Activated T-cell treated with anti-CD3 and anti-CD28 coated beads, Interleukin-2, amount 50 U/mL, for 48 hours (primary cell): ENCODE measurements around the gene RIPOR2.
A peak's percentile ranks its signal among the peaks of the same experiment; 100 is the strongest.

ENCODE experiments used
- DNase-seq, 2 experiments: peaks; one replicate each; pipeline ENCODE4 v3.0.0-alpha.2; 2020

RIPOR2 gene

DNA sequence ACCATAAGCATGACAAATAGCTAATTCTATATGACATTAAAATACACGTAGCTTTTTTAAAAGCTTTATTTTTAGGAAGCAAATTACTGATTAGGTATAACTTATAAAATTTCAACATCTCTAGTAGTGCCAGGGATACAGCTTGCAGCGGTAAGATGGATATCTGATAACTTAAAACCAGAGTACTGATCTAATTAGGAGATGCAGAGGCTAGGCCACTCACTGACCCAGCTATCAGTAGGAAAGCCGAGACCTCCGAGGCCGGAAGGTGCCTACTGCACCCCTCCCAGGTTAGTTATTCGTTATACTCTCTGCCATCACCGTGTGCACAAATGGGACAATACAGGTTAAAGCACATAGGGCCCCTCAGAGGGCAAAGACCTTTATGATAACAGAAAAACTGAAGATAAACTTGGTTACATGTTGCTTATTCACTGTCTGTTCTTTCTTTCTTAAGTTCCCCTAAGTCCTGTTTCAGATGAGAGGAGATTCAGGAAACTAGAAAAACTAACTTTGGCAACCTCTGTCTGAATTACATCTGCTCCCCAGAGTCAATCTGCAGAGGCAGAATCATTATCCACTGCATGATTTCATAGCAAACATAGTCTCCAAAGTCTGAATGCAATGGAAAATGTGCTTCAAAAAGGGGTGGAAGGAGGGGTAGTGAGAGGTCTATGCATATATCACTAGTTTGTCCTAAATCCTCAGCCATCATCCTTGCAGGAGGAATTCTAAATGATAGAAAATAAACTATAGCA, 60.8 kb downstream of the RIPOR2 start:
- DNase-seq: no peak

- no peak for DNase-seq
Observed at GRCh38 chr6:24874128-24874527, 61.6 kb downstream of the RIPOR2 start.

GRCh38 chr6:24872779-24873178, 63.0 kb downstream of the RIPOR2 start:
- DNase-seq: no peak

DNA sequence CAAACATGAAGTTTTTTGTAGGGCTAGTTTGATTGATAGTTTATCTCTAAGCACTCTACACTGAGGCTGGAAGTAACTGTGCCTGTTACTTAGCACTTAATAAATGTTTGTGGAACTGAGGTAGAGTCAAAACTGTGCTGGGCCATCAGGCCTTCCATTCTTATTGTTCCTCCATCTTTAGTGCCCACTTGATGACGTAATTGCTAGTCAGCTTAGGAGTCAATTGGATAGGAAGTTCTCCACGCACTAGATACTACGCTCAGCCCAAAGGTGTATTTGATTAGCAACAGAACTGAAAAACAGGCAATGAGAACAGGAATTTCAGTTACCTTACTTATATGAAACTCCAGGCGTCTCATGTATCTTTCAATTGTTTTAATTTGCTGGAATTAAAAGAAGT, 67.0 kb downstream of the RIPOR2 start:
- no peak for DNase-seq

GRCh38 chr6:24867104-24867703, 68.6 kb downstream of the RIPOR2 start:
- DNase-seq: no peak

DNA sequence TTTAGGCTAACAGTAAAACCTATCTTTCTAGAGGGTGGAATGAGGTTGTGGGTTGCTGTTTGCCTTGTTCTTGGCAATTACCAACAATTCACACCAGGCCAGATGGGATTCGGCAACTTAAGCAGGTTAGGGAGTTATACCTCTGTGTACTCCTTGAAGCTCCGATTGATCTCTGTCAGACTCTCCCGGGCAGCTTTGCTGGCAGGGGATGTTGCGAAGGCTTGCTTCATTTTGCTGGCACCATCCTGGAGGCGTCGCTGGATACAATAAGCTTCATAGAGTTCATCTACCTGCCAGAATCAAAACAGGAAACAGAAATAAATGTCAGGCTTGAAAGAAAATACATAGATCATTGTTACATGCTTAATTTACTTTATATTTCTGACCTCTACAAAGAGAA, 70.6 kb downstream of the RIPOR2 start:
- DNase-seq: no peak

- no peak for DNase-seq
Observed at GRCh38 chr6:24864343-24864742, 71.4 kb downstream of the RIPOR2 start.

- DNase-seq: no peak
Observed at GRCh38 chr6:24861934-24862333, 73.8 kb downstream of the RIPOR2 start.

DNA sequence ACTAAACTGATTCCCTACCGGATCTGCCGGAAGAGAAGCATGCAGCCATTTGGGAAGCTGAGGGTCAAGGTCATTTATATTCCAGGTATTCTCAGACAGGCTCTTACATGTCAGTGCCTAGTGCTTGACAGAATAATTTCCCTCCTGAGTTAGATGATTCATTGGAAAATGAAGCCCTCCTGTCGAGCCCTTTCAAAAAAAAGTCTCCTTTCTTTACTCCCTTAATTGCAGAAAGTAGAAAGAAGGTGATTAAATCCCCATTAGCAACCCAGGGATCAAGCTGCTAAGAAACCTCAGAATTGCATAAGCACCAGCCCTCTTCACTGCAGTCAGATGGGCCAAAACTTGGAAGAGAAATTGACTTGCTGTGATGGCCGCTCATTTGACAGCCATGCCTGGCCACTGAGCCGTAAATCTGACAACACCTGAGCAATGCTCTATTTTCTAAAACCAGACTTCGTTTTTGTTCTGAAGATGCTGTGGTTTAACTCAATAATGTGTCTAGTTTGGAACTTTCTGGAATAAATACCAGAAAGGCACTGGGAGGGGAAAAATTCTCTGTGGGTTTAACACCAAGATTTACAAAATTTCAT, 76.1 kb downstream of the RIPOR2 start:
- no peak for DNase-seq

- no peak for DNase-seq
Observed at GRCh38 chr6:24859132-24859531, 76.6 kb downstream of the RIPOR2 start.

GRCh38 chr6:24858177-24858653, 77.5 kb downstream of the RIPOR2 start:
- no peak for DNase-seq

GRCh38 chr6:24856901-24857670, 78.7 kb downstream of the RIPOR2 start:
- peak; percentile 50 to 56 for DNase-seq

- no peak for DNase-seq
Observed at GRCh38 chr6:24856246-24856599, 79.5 kb downstream of the RIPOR2 start.

GRCh38 chr6:24855395-24856245, 80.1 kb downstream of the RIPOR2 start:
- peak; percentile 59 to 71 for DNase-seq

DNA sequence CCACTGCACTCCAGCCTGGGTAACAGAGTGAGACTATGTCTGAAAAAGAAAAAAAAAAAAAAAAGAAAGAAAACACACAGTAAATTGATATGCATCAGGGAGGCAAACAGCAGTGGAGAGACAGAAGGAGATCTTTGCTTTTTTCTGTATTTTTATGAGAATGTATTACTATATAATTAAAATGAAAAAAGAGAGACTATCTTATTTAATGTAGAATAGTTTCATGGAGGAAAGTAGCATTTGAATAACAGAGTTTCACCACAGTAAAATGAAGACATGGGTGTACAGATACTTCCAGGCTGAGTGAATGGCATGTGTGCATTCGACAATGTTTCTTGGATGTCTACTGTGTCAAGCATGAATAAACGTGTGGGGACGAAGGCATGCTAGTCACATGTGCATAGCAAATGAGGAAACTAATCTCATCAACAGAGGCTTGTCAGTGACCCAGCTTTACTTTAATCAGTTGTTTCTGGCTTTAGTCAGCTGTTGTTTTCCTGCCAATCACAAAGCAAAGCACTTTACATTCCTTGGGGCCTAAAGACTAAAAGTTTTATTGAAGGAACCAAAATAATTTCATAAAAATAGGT, 81.6 kb downstream of the RIPOR2 start:
- DNase-seq: no peak

- DNase-seq: no peak
Observed at GRCh38 chr6:24851086-24851485, 84.7 kb downstream of the RIPOR2 start.

DNA sequence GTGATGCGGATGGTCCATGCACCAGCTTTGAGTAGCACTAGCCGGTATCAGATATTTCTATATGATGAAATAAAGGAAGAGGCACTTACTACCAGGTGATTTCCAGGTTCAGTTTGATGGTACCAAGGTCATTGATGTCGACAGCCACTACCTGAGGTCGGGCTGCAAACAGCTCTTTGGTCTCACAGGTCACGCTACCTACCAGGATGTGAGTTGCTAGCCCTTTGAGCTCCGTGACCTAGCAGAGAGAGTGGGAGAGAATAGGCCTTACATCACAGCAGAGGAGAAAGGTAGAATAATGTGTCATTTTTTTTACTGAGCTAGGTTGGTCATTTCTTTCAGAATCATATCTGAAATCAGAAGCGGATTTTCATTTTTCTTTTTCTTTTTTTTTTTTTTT, 86.0 kb downstream of the RIPOR2 start:
- DNase-seq: no peak

GRCh38 chr6:24848461-24848860, 87.3 kb downstream of the RIPOR2 start:
- DNase-seq: no peak

- DNase-seq: no peak
Observed at GRCh38 chr6:24847402-24847801, 88.4 kb downstream of the RIPOR2 start.

DNA sequence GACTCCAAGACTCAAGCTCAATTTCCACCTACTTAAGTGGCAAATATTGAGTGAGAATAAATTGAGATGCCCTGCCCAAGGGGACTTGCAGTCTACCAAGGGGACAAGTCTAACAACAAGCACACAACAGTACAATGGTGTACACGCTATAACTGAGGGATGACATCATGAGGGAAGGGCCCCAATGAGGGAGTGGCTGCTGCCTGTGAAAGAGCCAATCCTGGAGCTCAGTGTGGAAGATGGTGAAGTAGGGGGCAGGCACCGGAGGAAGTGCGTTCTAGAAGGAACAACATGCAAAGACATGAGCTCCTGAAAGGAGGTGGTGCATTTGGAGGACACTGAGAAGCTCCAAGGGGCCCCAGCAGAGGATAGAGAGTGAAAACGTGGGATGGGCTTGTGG, 90.2 kb downstream of the RIPOR2 start:
- DNase-seq: no peak

GRCh38 chr6:24844903-24845302, 90.9 kb downstream of the RIPOR2 start:
- DNase-seq: no peak

DNA sequence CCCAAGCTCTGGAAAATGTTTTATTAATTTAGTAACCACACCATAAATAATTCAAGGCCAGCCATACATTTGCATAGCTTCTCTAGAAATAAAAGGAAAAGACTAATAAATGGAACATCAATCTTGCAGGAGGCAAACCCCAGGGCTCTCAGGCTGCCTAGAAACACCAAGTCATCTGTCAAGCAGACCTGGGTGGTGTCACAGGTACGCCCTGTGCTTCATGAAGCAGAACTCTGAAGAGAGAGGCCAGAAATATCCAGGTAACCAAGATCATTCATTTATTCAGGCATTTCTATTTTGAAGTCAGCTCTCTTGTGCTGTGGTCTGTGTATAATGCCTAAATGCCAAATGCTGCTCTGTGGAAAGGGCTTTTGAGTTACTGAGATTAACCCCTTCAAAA, 91.7 kb downstream of the RIPOR2 start:
- no peak for DNase-seq
